H1 (cell line): ENCODE results near the gene SUDS3. TPM values are rescaled to one million over a fixed set of nuclear protein-coding genes. Genes with fewer than 3 reads are reported as not detected.

ENCODE experiments used
- CTBP2 ChIP-seq: IDR thresholded peaks from 2 replicates; pipeline ENCODE4 v1.7.0; 2011; ENCODE audit warnings: borderline replicate concordance, mild to moderate bottlenecking, moderate library complexity, mixed read lengths, low read length; ENCODE audit not compliant: insufficient read depth, insufficient read length
- HDAC2 ChIP-seq, 2 experiments: fragments of 300-600 bp in 1 of 2; sonication (generic) in 1 of 2; IDR thresholded peaks; 2 replicates each; pipeline ENCODE4 v1.6.1; 2011 to 2012; ENCODE audit warnings: low read depth in 2 of 2, low read length in 2 of 2, mild to moderate bottlenecking in 2 of 2, moderate library complexity in 2 of 2, borderline replicate concordance in 1 of 2, inconsistent platforms in 1 of 2
- SUZ12 ChIP-seq: fragments of 200-600 bp; sonication (generic); IDR thresholded peaks from 2 replicates; pipeline ENCODE4 v1.6.1; 2012; ENCODE audit warnings: mild to moderate bottlenecking, inconsistent platforms, low read length, moderate library complexity, mixed read lengths
- TCF12 ChIP-seq: IDR thresholded peaks from 2 replicates; pipeline ENCODE4 v1.6.1; 2011; ENCODE audit warnings: low read depth, mild to moderate bottlenecking, low read length
- polyA plus RNA-seq, 7 experiments: library from polyadenylated mRNA; depleted of rRNA in 3 of 7; stranded (reverse) in 5 of 7; unstranded in 2 of 7; fragments of >200 nt in 5 of 7; fragments of 200-250 nt in 2 of 7; gene quantifications; 1 replicate in 5 of 7; 2 replicates in 1 of 7; 4 replicates in 1 of 7; pipeline versions ENCODE4 v1.2.1 to v1.2.3, GENCODE V29; 2011 to 2013; ENCODE audit warnings: missing spikeins in 2 of 7, mixed read lengths in 2 of 7
- total RNA-seq: library from RNA; stranded (reverse); fragmentation: NEBNext Ultra II Directional; extraction: Animal tissue kit (Norgen Biotek cat#: 25700); gene quantifications from 2 replicates; pipeline ENCODE4 v1.2.1, GENCODE V29; 2021
- TF ChIP-seq, protein P1 (sequence below): IDR thresholded peaks from 2 replicates; pipeline ENCODE4 v1.6.1; 2011; ENCODE audit warnings: low read length, improper control_type of control experiment

Gene SUDS3
- total and polyA plus RNA-seq, 2 of the 8 experiments (the other 6 are each of a cell fraction or from before 2014, with no cell fraction given) = 30.0 to 58.7 TPM

DNA sequence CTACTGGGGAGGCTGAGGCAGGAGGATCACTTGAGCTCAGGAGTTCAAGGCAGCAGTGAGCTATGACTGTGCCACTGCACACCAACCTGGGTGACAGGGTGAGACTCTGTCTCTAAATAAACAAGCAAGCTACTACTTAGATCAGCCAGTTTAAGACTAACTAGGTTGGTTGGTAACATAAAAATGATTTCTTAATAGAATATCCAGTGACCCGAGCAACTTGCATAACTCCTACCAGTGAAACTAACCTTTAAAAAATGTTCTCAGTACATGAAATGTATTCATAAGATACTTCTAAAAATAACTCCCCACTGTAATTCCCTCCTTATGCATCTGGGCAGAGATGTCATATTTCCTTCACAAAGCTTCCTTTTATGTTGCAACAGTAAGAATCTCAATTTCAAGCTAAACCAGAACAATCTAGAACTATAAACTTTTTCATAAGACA, 19.5 kb upstream of the SUDS3 start (continued):
- no peak for TF ChIP-seq HDAC2 (IDR thresholded peaks at IDR 0.05; ENCODE audit: borderline replicate concordance in 1 of 2, low read depth in 2 of 2, low read length in 2 of 2)
- TF ChIP-seq, protein P1, sequence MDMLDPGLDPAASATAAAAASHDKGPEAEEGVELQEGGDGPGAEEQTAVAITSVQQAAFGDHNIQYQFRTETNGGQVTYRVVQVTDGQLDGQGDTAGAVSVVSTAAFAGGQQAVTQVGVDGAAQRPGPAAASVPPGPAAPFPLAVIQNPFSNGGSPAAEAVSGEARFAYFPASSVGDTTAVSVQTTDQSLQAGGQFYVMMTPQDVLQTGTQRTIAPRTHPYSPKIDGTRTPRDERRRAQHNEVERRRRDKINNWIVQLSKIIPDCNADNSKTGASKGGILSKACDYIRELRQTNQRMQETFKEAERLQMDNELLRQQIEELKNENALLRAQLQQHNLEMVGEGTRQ = no peak
- no peak for TF ChIP-seq TCF12
- no peak for TF ChIP-seq CTBP2
- TF ChIP-seq SUZ12 = no peak
